GM21526 (cell line): Measurements from ENCODE around the gene DBP.
"Not testable (repeated sequence)": the region's sequence is repeated elsewhere in the genome, so short reads cannot be mapped to it uniquely, and the experiment has no call there.

ENCODE experiments used
- ATAC-seq: cut with Tn5 transposase; IDR thresholded peaks from one replicate; pipeline ENCODE4 v1.9.1; 2021; ENCODE audit warnings: moderate library complexity; ENCODE audit not compliant: unreplicated experiment, low FRiP score

Gene DBP

GRCh38 chr19:48636859-48637448 is at the start of gene DBP:
TSS of gene DBP (minus strand) at chr19:48637379. CDS start at chr19:48636994, 385 bp downstream.
- peak; percentile 0 for ATAC-seq

- not testable (repeated sequence) for ATAC-seq
Measured at GRCh38 chr19:48686637-48687036, 49.5 kb upstream of the DBP start.

GRCh38 chr19:48686088-48686487 is 48.9 kb upstream of the DBP start:
- no peak for ATAC-seq

- ATAC-seq, result no peak
Measured at GRCh38 chr19:48685583-48685982, 48.4 kb upstream of the DBP start.

GRCh38 chr19:48683349-48683748 is 46.2 kb upstream of the DBP start:
- ATAC-seq, result no peak

GRCh38 chr19:48681127-48681470 is 43.9 kb upstream of the DBP start:
- no peak for ATAC-seq

- ATAC-seq, result no peak
Measured at GRCh38 chr19:48680436-48681126, 43.4 kb upstream of the DBP start.

GRCh38 chr19:48680006-48680405 is 42.8 kb upstream of the DBP start:
- not testable (repeated sequence) for ATAC-seq

GRCh38 chr19:48678201-48678600 is 41.0 kb upstream of the DBP start:
- ATAC-seq, result no peak

GRCh38 chr19:48676887-48677286 is 39.7 kb upstream of the DBP start:
- no peak for ATAC-seq

- ATAC-seq, result no peak
Measured at GRCh38 chr19:48676487-48676886, 39.3 kb upstream of the DBP start.

- ATAC-seq, result no peak
Measured at GRCh38 chr19:48674921-48675824, 38.0 kb upstream of the DBP start.

- no peak for ATAC-seq
Measured at GRCh38 chr19:48674216-48674809, 37.1 kb upstream of the DBP start.

GRCh38 chr19:48673436-48674100 is 36.4 kb upstream of the DBP start:
- ATAC-seq, result no peak

- no peak for ATAC-seq
Measured at GRCh38 chr19:48672994-48673393, 35.8 kb upstream of the DBP start, which contains the start of gene NTN5. TSS of gene NTN5 (minus strand) at chr19:48673017. CDS start at chr19:48670986, 2,031 bp downstream.

- ATAC-seq, result no peak
Measured at GRCh38 chr19:48671446-48671995, 34.3 kb upstream of the DBP start.

GRCh38 chr19:48670699-48671445 is 33.7 kb upstream of the DBP start:
- ATAC-seq, result no peak

GRCh38 chr19:48669903-48670668 is 32.9 kb upstream of the DBP start:
- no peak for ATAC-seq

- no peak for ATAC-seq
Measured at GRCh38 chr19:48668761-48669160, 31.6 kb upstream of the DBP start.
